Hepatocyte (in vitro differentiated cells): ENCODE measurements around the gene ASIC1.

Experiments
- CTCF ChIP-seq: fragments of 200-600 bp; sonication (generic); IDR thresholded peaks from 2 replicates; pipeline ENCODE4 v1.5.1; 2016; ENCODE audit warnings: antibody characterized with exemption, mild to moderate bottlenecking; ENCODE audit not compliant: poor library complexity
- EZH2 ChIP-seq: fragments of 200-600 bp; sonication (generic); IDR thresholded peaks from 2 replicates; pipeline ENCODE4 v1.6.1; 2016; ENCODE audit warnings: antibody characterized with exemption, mild to moderate bottlenecking, borderline replicate concordance
- EZH2phosphoT487 ChIP-seq: fragments of 200-600 bp; sonication (generic); IDR thresholded peaks from one replicate; pipeline ENCODE4 v1.6.1; 2018; ENCODE audit warnings: antibody characterized with exemption, mild to moderate bottlenecking, low read depth, moderate library complexity; ENCODE audit not compliant: unreplicated experiment, severe bottlenecking

- TF ChIP-seq CTCF (no peak), EZH2 (no peak), EZH2phosphoT487 (no peak)
These were observed 53.5 kb downstream of the ASIC1 start for GRCh38 chr12:50110762-50111351.
